HepG2 (cell line): ENCODE measurements around the gene GJB1. TPM values are rescaled to one million over a fixed set of nuclear protein-coding genes. Genes with fewer than 3 reads are reported as not detected.
"Not testable (repeated sequence)": the region's sequence is repeated elsewhere in the genome, so short reads cannot be mapped to it uniquely, and the experiment has no call there.

ENCODE experiments used
- ATAC-seq: fragments of 200-7000 bp; cut with Tn5 transposase; 3 replicates; pipeline ENCODE4 v1.9.1; 2020; ENCODE audit warnings: mild to moderate bottlenecking, moderate library complexity
- BruUV-seq: library from RNA; stranded (reverse); fragments of 400-500 nt; replicated peaks from 2 replicates; lab custom pipeline; 2021; lab: Mats Ljungman, UMichigan
- CTCF ChIA-PET: fragments of 300-600 bp; formaldehyde crosslinking; extraction: SDS; loops from one replicate; lab custom pipeline; 2021; ENCODE audit warnings: low total read pairs, inconsistent platforms, low intra/inter-chr PET ratio; lab: Yijun Ruan, JAX
- POLR2A ChIA-PET: fragments of 350-600 bp; sonication (Branson Sonifier 250); formaldehyde crosslinking; loops from one replicate; lab custom pipeline; 2020; ENCODE audit warnings: antibody characterized with exemption, inconsistent platforms; lab: Yijun Ruan, JAX
- DNase-seq: peaks from one replicate; pipeline ENCODE4 v3.0.0-alpha.2; 2015; ENCODE audit warnings: low spot score
- FAIRE-seq: peaks from 3 replicates; lab custom pipeline; 2011; peaks lifted over from hg19 to GRCh38; lab: Jason Lieb, UNC
- H2AFZ ChIP-seq: one replicate; pipeline ENCODE4 v1.6.1; 2011; ENCODE audit warnings: low read length, inconsistent platforms
- H3K27ac ChIP-seq: fragments of 300-600 bp; 3 replicates; pipeline ENCODE4 v1.8.0; 2011; ENCODE audit warnings: mixed run types, mild to moderate bottlenecking, mixed read lengths, low read length, inconsistent platforms; ENCODE audit not compliant: insufficient read depth; ENCODE audit errors: extremely low read length
- H3K27me3 ChIP-seq, 2 experiments: fragments of 200-600 bp in 1 of 2; 2 replicates in 1 of 2; 3 replicates in 1 of 2; pipeline versions ENCODE4 v1.6.0 to v1.8.0; 2011; ENCODE audit warnings: low read length in 2 of 2, mild to moderate bottlenecking in 2 of 2, moderate library complexity in 2 of 2, inconsistent platforms in 1 of 2; ENCODE audit not compliant: insufficient read depth in 2 of 2, control insufficient read depth in 1 of 2
- H3K36me3 ChIP-seq, 2 experiments: fragments of 200-600 bp in 1 of 2; replicated peaks in 1 of 2; 2 replicates in 1 of 2; 3 replicates in 1 of 2; pipeline versions ENCODE4 v1.5.1 to v1.8.0; 2011; ENCODE audit warnings: low read length in 2 of 2, inconsistent platforms in 1 of 2; ENCODE audit not compliant: insufficient read depth in 2 of 2, control insufficient read depth in 1 of 2
- H3K4me1 ChIP-seq: 2 replicates; pipeline ENCODE4 v1.5.1; 2012; ENCODE audit warnings: low read length, inconsistent platforms; ENCODE audit not compliant: insufficient read depth
- H3K4me2 ChIP-seq: 2 replicates; pipeline ENCODE4 v1.6.0; 2011; ENCODE audit warnings: low read depth, low read length, inconsistent platforms
- H3K4me3 ChIP-seq, 3 experiments: fragments of 200-600 bp in 1 of 3; sonication (generic), shearing (Covaris generic) in 1 of 3; replicated peaks in 1 of 3; 2 replicates each; pipeline ENCODE4 v1.5.1; 2011 to 2016; ENCODE audit warnings: low read length in 3 of 3, inconsistent platforms in 2 of 3, low read depth in 2 of 3, mild to moderate bottlenecking in 2 of 3, control low read depth in 1 of 3, mixed read lengths in 1 of 3; ENCODE audit not compliant: insufficient read depth in 1 of 3
- H3K79me2 ChIP-seq: one replicate; pipeline ENCODE4 v1.6.1; 2011; ENCODE audit warnings: low read length, inconsistent platforms; ENCODE audit not compliant: insufficient read depth
- H3K9ac ChIP-seq: 2 replicates; pipeline ENCODE4 v1.6.0; 2011; ENCODE audit warnings: mild to moderate bottlenecking, low read depth, low read length, inconsistent platforms; ENCODE audit not compliant: insufficient read depth
- H3K9me3 ChIP-seq: 2 replicates; pipeline ENCODE4 v1.5.1; 2012; ENCODE audit warnings: mild to moderate bottlenecking, low read length
- H4K20me1 ChIP-seq: 2 replicates; pipeline ENCODE4 v1.6.0; 2011; ENCODE audit warnings: inconsistent platforms, mild to moderate bottlenecking, low read length, moderate library complexity; ENCODE audit not compliant: insufficient read depth
- HCFC1 ChIP-seq: fragments of 150-350 bp; IDR thresholded peaks from 2 replicates; pipeline ENCODE4 v1.6.1; 2014; ENCODE audit warnings: low read depth, low read length
- JDP2 ChIP-seq: sonication (generic); formaldehyde crosslinking; IDR thresholded peaks from 2 replicates; pipeline ENCODE4 v1.8.1; 2022; ENCODE audit warnings: missing genetic modification reagents, borderline replicate concordance
- U2AF2 ChIP-seq: fragments of 200-400 bp; formaldehyde crosslinking; IDR thresholded peaks from 2 replicates; pipeline ENCODE4 v1.6.1; 2017; ENCODE audit warnings: low read depth, mild to moderate bottlenecking, low read length
- YY1 ChIP-seq: IDR thresholded peaks from 2 replicates; pipeline ENCODE4 v1.6.1; 2011; ENCODE audit warnings: low read length, low read depth, moderate library complexity, mild to moderate bottlenecking; ENCODE audit not compliant: insufficient read depth, insufficient replicate concordance
- ZNF577 ChIP-seq: sonication (generic); formaldehyde crosslinking; IDR thresholded peaks from 2 replicates; pipeline ENCODE4 v1.4.0; 2020; ENCODE audit warnings: mild to moderate bottlenecking, low read depth, missing genetic modification reagents, borderline replicate concordance
- ZNF724P ChIP-seq: sonication (generic); formaldehyde crosslinking; IDR thresholded peaks from 2 replicates; pipeline ENCODE4 v1.8.0; 2022; ENCODE audit warnings: missing genetic modification reagents, borderline replicate concordance
- ZSCAN29 ChIP-seq: sonication (generic); formaldehyde crosslinking; conservative IDR thresholded peaks from 2 replicates; pipeline ENCODE4 v1.4.0; 2020; ENCODE audit warnings: mild to moderate bottlenecking, missing genetic modification reagents
- WGBS: methylation state at CpG from one replicate; pipeline ENCODE4 v1.1.6; 2017; ENCODE audit warnings: low lambda C conversion rate; 5-methylcytosine and 5-hydroxymethylcytosine counted together
- in situ Hi-C: cut with HindIII; loops from 2 replicates; pipeline ENCODE4 v1.10.0; 2017; ENCODE audit warnings: low pct_unique_long_range_greater_than_20kb; ENCODE audit not compliant: extremely low pct_ligation_motif_present
- intact Hi-C: fragments of 100-400 bp; cut with micrococcal nuclease; formaldehyde crosslinking; loops from one replicate; pipeline ENCODE4 v1.10.0; 2022; ENCODE audit not compliant: unreplicated experiment
- polyA plus RNA-seq, 8 experiments: library from polyadenylated mRNA; depleted of rRNA in 3 of 8; stranded (reverse) in 7 of 8; unstranded in 1 of 8; fragments of >200 nt; fragmentation: Illumina TruSeq in 4 of 8; extraction: Trizol in 4 of 8; gene quantifications; 2 replicates each; pipeline versions ENCODE4 v1.2.1 to v1.2.3, GENCODE V29; 2011 to 2016; ENCODE audit warnings: low read depth in 4 of 8, missing spikeins in 1 of 8, mixed read lengths in 1 of 8; ENCODE audit not compliant: insufficient read depth in 1 of 8
- total RNA-seq, 5 experiments: library from RNA; depleted of rRNA; stranded (reverse); fragments of >200 nt; fragmentation: Illumina TruSeq; extraction: Trizol; gene quantifications; 2 replicates each; pipeline ENCODE4 v1.2.3, GENCODE V29; 2016; ENCODE audit warnings: low read depth in 1 of 5
- TF ChIP-seq, protein P1 (sequence below): sonication (generic); formaldehyde crosslinking; conservative IDR thresholded peaks from 2 replicates; pipeline ENCODE4 v1.4.0; 2020; ENCODE audit warnings: missing genetic modification reagents
- TF ChIP-seq, protein P2 (sequence below), 2 experiments: sonication (generic) in 1 of 2; formaldehyde crosslinking in 1 of 2; IDR thresholded peaks; 2 replicates each; pipeline versions ENCODE4 v1.4.0 to v1.6.1; 2016 to 2020; ENCODE audit warnings: borderline replicate concordance in 1 of 2, low read depth in 1 of 2, mild to moderate bottlenecking in 1 of 2, missing genetic modification reagents in 1 of 2

The GJB1 gene
- total and polyA plus RNA-seq, 2 of the 13 experiments (the other 11 are each of a cell fraction or from before 2014, with no cell fraction given) = 111 to 161 TPM

- TF ChIP-seq, protein P1, sequence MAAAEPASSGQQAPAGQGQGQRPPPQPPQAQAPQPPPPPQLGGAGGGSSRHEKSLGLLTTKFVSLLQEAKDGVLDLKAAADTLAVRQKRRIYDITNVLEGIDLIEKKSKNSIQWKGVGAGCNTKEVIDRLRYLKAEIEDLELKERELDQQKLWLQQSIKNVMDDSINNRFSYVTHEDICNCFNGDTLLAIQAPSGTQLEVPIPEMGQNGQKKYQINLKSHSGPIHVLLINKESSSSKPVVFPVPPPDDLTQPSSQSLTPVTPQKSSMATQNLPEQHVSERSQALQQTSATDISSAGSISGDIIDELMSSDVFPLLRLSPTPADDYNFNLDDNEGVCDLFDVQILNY (CRISPR knock-in tag) = no peak
- no peak for TF ChIP-seq YY1
- no peak for TF ChIP-seq U2AF2
- no peak for TF ChIP-seq ZNF724P (CRISPR knock-in tag)
- no peak for TF ChIP-seq ZSCAN29
- TF ChIP-seq, protein P2, sequence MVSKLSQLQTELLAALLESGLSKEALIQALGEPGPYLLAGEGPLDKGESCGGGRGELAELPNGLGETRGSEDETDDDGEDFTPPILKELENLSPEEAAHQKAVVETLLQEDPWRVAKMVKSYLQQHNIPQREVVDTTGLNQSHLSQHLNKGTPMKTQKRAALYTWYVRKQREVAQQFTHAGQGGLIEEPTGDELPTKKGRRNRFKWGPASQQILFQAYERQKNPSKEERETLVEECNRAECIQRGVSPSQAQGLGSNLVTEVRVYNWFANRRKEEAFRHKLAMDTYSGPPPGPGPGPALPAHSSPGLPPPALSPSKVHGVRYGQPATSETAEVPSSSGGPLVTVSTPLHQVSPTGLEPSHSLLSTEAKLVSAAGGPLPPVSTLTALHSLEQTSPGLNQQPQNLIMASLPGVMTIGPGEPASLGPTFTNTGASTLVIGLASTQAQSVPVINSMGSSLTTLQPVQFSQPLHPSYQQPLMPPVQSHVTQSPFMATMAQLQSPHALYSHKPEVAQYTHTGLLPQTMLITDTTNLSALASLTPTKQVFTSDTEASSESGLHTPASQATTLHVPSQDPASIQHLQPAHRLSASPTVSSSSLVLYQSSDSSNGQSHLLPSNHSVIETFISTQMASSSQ (IDR thresholded peaks at IDR 0.05; ENCODE audit: low read depth) = no peak
- TF ChIP-seq, protein P2 (CRISPR knock-in tag; IDR thresholded peaks at IDR 0.05; ENCODE audit: borderline replicate concordance) = no peak
- no peak for TF ChIP-seq ZNF577
- TF ChIP-seq JDP2 (CRISPR knock-in tag) = no peak
- TF ChIP-seq HCFC1 = no peak
- TF ChIP-seq, all 625 proteins: peak for 4
Observed at GRCh38 chrX:71178908-71179307, 44.1 kb upstream of the GJB1 start (continued).

DNA sequence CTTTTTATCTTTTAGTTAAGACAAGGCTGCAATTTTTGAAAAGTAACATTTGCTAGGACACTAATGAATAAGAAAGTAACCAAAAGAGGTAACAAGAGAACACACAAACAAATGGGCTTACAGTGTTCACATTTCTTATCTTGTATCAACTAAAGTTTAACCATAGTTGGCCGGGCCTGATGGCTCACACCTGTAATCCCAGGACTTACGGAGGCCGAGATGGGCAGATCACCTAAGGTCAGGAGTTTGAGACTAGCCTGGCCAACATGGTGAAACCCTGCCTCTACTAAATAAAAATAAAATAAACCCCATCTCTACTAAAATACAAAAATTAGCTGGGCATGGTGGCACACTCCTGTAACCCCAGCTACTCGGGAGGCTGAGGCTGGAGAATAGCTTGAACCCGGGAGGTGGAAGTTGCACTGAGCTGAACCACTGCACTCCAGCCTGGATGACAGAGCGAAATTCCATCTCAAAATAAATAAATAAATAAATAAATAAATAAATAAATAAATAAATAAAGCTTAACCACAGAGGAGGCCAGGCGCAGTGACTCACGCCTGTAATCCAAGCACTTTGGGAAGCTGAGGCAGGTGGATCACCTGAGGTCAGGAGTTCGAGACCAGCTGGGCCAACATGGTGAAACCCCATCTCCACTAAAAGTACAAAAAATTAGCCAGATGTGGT, 42.3 kb upstream of the GJB1 start:
- DNase-seq, H3K4me3 ChIP-seq, H3K36me3 ChIP-seq, H2AFZ ChIP-seq, H3K27me3 ChIP-seq, H3K9me3 ChIP-seq, ATAC-seq, H3K79me2 ChIP-seq, CTCF ChIA-PET, H3K4me2 ChIP-seq, BruUV-seq, H3K9ac ChIP-seq, H3K27ac ChIP-seq, in situ Hi-C loops, H4K20me1 ChIP-seq: not testable (repeated sequence)
- 85% methylated on average over 9 of the region's 9 CpGs for WGBS
- POLR2A ChIA-PET = interaction anchor here (4.4 to 5.2 kb wide), 3 partner anchors 33 to 102 kb away, joined by 54 to 68 read pairs (median 61); partner anchors contain the start of genes GJB1 and NONO
- FAIRE-seq = peak; percentile 47
- peaks cover 65% of the 10 kb centered on the region for H3K4me1 ChIP-seq
- intact Hi-C loops = loop anchor here (5.0 kb wide), 3 partner anchors 37 to 83 kb away; partner anchors contain the start of genes FOXO4 and ZMYM3
